Lung (tissue), 12 donors: Measurements from ENCODE around the gene EZR. TPM values are rescaled to one million over a fixed set of nuclear protein-coding genes. Genes with fewer than 3 reads are reported as not detected.

Experiments
- ATAC-seq: fragments of 200-7000 bp; cut with Tn5 transposase; one replicate; pipeline ENCODE4 v1.9.1; 2020; ENCODE audit warnings: moderate number of reproducible peaks; ENCODE audit not compliant: insufficient read depth, low FRiP score
- DNase-seq, 3 donors: peaks; one replicate each; pipeline ENCODE4 v3.0.0-alpha.2; 2013 to 2017
- H3K27ac ChIP-seq, 2 donors: one replicate each; pipeline ENCODE4 v1.5.1; 2013; ENCODE audit warnings: mild to moderate bottlenecking in 2 of 2, moderate library complexity in 2 of 2, control low read depth in 1 of 2, inconsistent platforms in 1 of 2, low read depth in 1 of 2, low read length in 1 of 2
- H3K27me3 ChIP-seq, 3 donors: one replicate each; pipeline ENCODE4 v1.5.1; 2013; ENCODE audit warnings: low read length in 2 of 3; ENCODE audit not compliant: control insufficient read depth in 3 of 3, insufficient read depth in 3 of 3
- H3K36me3 ChIP-seq, 4 donors: one replicate each; pipeline ENCODE4 v1.5.1; 2013; ENCODE audit warnings: low read length in 4 of 4, mild to moderate bottlenecking in 1 of 4, moderate library complexity in 1 of 4; ENCODE audit not compliant: control insufficient read depth in 4 of 4, insufficient read depth in 4 of 4
- H3K4me1 ChIP-seq, 5 donors: one replicate each; pipeline ENCODE4 v1.5.1; 2013; ENCODE audit warnings: low read length in 5 of 5, mild to moderate bottlenecking in 2 of 5, moderate library complexity in 1 of 5; ENCODE audit not compliant: control insufficient read depth in 5 of 5, insufficient read depth in 5 of 5
- H3K4me3 ChIP-seq: one replicate; pipeline ENCODE4 v1.5.1; 2013; ENCODE audit warnings: mild to moderate bottlenecking, control low read depth, moderate library complexity
- H3K9ac ChIP-seq, 2 donors: one replicate each; pipeline ENCODE4 v1.5.1; 2013; ENCODE audit warnings: low read length in 2 of 2, control low read depth in 1 of 2; ENCODE audit not compliant: insufficient read depth in 1 of 2
- H3K9me3 ChIP-seq, 4 donors: one replicate each; pipeline ENCODE4 v1.5.1; 2013; ENCODE audit warnings: low read length in 3 of 4, mild to moderate bottlenecking in 1 of 4, moderate library complexity in 1 of 4; ENCODE audit not compliant: control insufficient read depth in 4 of 4, insufficient read depth in 3 of 4
- CTCF ChIP-seq: IDR thresholded peaks from 2 replicates; pipeline ENCODE4 v1.5.1; 2012; ENCODE audit warnings: mild to moderate bottlenecking; ENCODE audit errors: control extremely low read depth, extremely low read depth
- WGBS, 2 donors: extraction: QIAGEN DNeasy Blood & Tissue Kit; methylation state at CpG; one replicate each; pipeline ENCODE4 v1.1.7; 2013; 5-methylcytosine and 5-hydroxymethylcytosine counted together
- polyA plus RNA-seq, 2 donors: library from polyadenylated mRNA; stranded (reverse); fragments of 200-250 nt; gene quantifications; one replicate each; pipeline ENCODE4 v1.2.1, GENCODE V29; 2013
- total RNA-seq, 2 donors: library from RNA; depleted of rRNA in 1 of 2; stranded (reverse); fragments of >200 nt in 1 of 2; gene quantifications; one replicate each; pipeline ENCODE4 v1.2.1, GENCODE V29; 2014 to 2021
- donor health status: control.
- donor health status: control.
- donor health status: Bipolar disorder and iron deficiency.
- donor health status: healthy.
- donor health status: DM: yes; HTN: yes; CAD: no.

EZR gene
- total and polyA plus RNA-seq, 4 donors = 168 to 452 (median 198) TPM

DNA sequence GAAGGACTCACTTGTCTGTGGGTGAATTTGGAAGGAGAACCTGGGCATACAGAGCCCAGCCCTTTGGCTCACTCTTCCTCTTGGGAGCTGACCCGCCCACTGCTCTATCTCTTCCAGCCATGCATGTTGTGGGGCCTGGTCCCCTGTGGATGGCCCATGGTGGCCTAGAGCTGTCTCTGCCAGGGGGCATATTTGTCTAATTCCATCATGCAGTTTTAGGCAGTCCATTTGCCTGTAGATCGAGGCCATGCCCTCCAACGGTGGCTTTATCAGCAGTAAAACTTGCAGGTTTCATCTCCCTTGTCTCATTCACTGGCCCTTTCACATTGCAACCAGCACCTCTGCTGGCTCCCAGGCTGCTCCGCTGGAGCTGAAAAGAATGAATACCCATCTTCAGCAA is 12.9 kb upstream of the EZR start:
- DNase-seq (no peak), ATAC-seq (no peak)
- Histone ChIP-seq H3K9me3 (no peaks in the 10 kb centered on the region), H3K9ac (no peak overlapping the region), H3K27ac (no peak overlapping the region), H3K27me3 (no peaks in the 10 kb centered on the region), H3K4me3 (no peak overlapping the region), H3K4me1 (peaks cover 0 to 17% (median 8%) of the 10 kb centered on the region in 5 donors), H3K36me3 (no peaks in the 10 kb centered on the region)
- TF ChIP-seq CTCF = no peak
- 88 to 96% methylated on average over 4 of the region's 4 CpGs for WGBS, 2 donors

- no peak for ATAC-seq
- H3K9me3 ChIP-seq = no peaks in the 10 kb centered on the region
- no peak for DNase-seq
- WGBS, 2 donors = 92% methylated on average over 8 of the region's 8 CpGs
- TF ChIP-seq CTCF = no peak
- no peaks in the 10 kb centered on the region for H3K36me3 ChIP-seq
- no peak overlapping the region for H3K9ac ChIP-seq
- no peaks in the 10 kb centered on the region for H3K27me3 ChIP-seq
- H3K27ac ChIP-seq = no peak overlapping the region
- H3K4me1 ChIP-seq = peaks cover 0 to 22% (median 12%) of the 10 kb centered on the region in 5 donors
- H3K4me3 ChIP-seq = no peak overlapping the region
Observed at GRCh38 chr6:158831571-158831970, 12.4 kb upstream of the EZR start.

DNA sequence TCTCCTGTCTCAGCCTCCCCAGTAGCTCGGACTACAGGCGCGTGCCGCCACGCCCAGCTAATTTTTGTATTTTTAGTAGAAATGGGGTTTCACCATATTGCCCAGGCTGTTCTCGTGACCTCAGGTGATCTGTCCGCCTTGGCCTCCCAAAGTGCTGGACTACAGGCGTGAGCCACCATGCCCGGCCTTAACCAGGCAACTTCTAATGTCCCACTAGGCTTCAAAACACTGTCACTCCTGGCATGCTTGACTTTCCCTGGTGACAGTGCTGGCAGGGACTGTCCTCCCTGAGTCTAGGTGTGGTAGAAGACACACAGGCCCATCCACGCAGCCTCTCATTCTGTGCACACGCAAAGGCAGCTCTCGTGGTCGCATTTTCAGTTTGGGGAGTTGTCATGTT is 11.6 kb upstream of the EZR start:
- H3K4me1 ChIP-seq = peaks cover 0 to 26% (median 13%) of the 10 kb centered on the region in 5 donors
- no peak overlapping the region for H3K27ac ChIP-seq
- DNase-seq (no peak), ATAC-seq (no peak)
- H3K4me3 ChIP-seq = no peak overlapping the region
- peaks cover 0 to 3% (median 0%) of the 10 kb centered on the region in 4 donors for H3K9me3 ChIP-seq
- 95 to 98% methylated on average over 13 of the region's 13 CpGs for WGBS, 2 donors
- H3K9ac ChIP-seq = no peak overlapping the region
- H3K27me3 ChIP-seq = no peaks in the 10 kb centered on the region
- no peak for TF ChIP-seq CTCF
- no peaks in the 10 kb centered on the region for H3K36me3 ChIP-seq

GRCh38 chr6:158828807-158829206 is 9.6 kb upstream of the EZR start:
- no peaks in the 10 kb centered on the region for H3K36me3 ChIP-seq
- ATAC-seq = no peak
- DNase-seq = no peak
- 77 to 78% methylated on average over 7 of the region's 7 CpGs for WGBS, 2 donors
- peaks cover 0 to 3% (median 0%) of the 10 kb centered on the region in 4 donors for H3K9me3 ChIP-seq
- H3K4me1 ChIP-seq = peaks cover 0 to 25% (median 11%) of the 10 kb centered on the region in 5 donors
- no peak overlapping the region for H3K9ac ChIP-seq
- no peaks in the 10 kb centered on the region for H3K27me3 ChIP-seq
- H3K27ac ChIP-seq = no peak overlapping the region
- TF ChIP-seq CTCF = no peak
- H3K4me3 ChIP-seq = no peak overlapping the region
